Sigmoid colon (tissue), 7 donors: ENCODE results near the gene MSX1. TPM values are rescaled to one million over a fixed set of nuclear protein-coding genes. Genes with fewer than 3 reads are reported as not detected.

ENCODE experiments used
- DNase-seq: peaks from one replicate; pipeline ENCODE4 v3.0.0-alpha.2; 2019
- H3K27ac ChIP-seq, 4 donors: fragments of 200-600 bp; sonication (generic); one replicate each; pipeline ENCODE4 v1.5.1; 2016 to 2019; ENCODE audit warnings: mild to moderate bottlenecking in 1 of 4
- H3K27me3 ChIP-seq, 3 donors: fragments of 200-600 bp; sonication (generic); one replicate each; pipeline ENCODE4 v1.5.1; 2019; ENCODE audit warnings: mild to moderate bottlenecking in 1 of 3
- H3K36me3 ChIP-seq, 4 donors: fragments of 200-600 bp; sonication (generic); one replicate each; pipeline ENCODE4 v1.5.1; 2016 to 2019
- H3K4me1 ChIP-seq, 4 donors: fragments of 200-600 bp; sonication (generic); one replicate each; pipeline ENCODE4 v1.5.1; 2017 to 2019
- H3K4me3 ChIP-seq, 4 donors: fragments of 200-600 bp; sonication (generic); one replicate each; pipeline ENCODE4 v1.5.1; 2017 to 2019; ENCODE audit warnings: mild to moderate bottlenecking in 2 of 4, moderate library complexity in 1 of 4
- H3K9me3 ChIP-seq, 4 donors: fragments of 200-600 bp in 3 of 4; sonication (generic) in 3 of 4; one replicate each; pipeline versions ENCODE4 v1.5.1 to v1.6.1; 2013 to 2019
- EP300 ChIP-seq, 4 donors: sonication (generic); formaldehyde crosslinking; IDR thresholded peaks; one replicate each; pipeline ENCODE4 v1.6.1; 2017; ENCODE audit warnings: antibody characterized with exemption in 4 of 4
- POLR2A ChIP-seq, 2 donors: fragments of 450-650 bp; IDR thresholded peaks; one replicate each; pipeline ENCODE4 v1.6.1; 2016; ENCODE audit warnings: antibody characterized with exemption in 2 of 2, mild to moderate bottlenecking in 2 of 2, moderate library complexity in 2 of 2
- POLR2AphosphoS5 ChIP-seq, 4 donors: sonication (generic); formaldehyde crosslinking; IDR thresholded peaks; one replicate each; pipeline ENCODE4 v1.6.1; 2017; ENCODE audit warnings: antibody characterized with exemption in 4 of 4
- WGBS, 2 donors: extraction: QIAGEN DNeasy Blood & Tissue Kit; methylation state at CpG; one replicate each; pipeline ENCODE4 v1.1.7; 2013; 5-methylcytosine and 5-hydroxymethylcytosine counted together
- intact Hi-C: fragments of 100-400 bp; cut with DNase I; formaldehyde crosslinking; loops from one replicate; pipeline ENCODE4 v1.15.1; 2023
- polyA plus RNA-seq, 3 donors: library from polyadenylated mRNA; stranded (reverse); fragments of 200-250 nt; gene quantifications; one replicate each; pipeline ENCODE4 v1.2.3, GENCODE V29; 2013
- total RNA-seq, 4 donors: library from RNA; depleted of rRNA; stranded (reverse); fragments of >200 nt; gene quantifications; one replicate each; pipeline ENCODE4 v1.1.0, GENCODE V29; 2016
- TF ChIP-seq, protein P1 (sequence below), 4 experiments: fragments of 450-650 bp in 3 of 4; fragments of 200-600 bp in 1 of 4; IDR thresholded peaks; one replicate each; pipeline ENCODE4 v1.5.1; 2016 to 2019; ENCODE audit warnings: antibody characterized with exemption in 4 of 4, mild to moderate bottlenecking in 3 of 4, moderate library complexity in 2 of 4
- donor health status: healthy with polysubstance abuse.
- donor health status: Bipolar disorder and iron deficiency.
- donor health status: healthy.

MSX1 gene
- total and polyA plus RNA-seq, 7 donors: 0.45 to 7.2 (median 0.99) TPM; not detected in 1

DNA sequence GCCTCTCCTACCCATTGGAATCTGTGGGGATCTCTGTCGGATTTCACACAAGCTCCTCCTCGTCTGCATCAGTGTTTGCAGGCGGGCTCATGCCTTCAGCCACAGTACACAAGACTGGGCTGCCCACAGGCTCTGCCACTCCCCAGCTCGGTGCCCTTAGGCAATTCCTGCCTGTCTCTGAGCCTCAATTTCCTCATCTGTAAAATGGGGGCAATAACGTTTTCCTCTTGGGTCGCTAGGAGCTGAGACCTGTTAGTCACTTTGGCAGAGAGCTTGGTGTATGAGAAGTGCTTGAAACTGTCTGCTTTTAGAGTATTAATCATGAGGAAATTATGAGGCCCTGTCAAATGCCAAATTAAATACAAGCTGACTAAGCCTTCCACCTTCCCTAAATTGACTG is 27.6 kb upstream of the MSX1 start:
- H3K27me3 ChIP-seq: no peaks in the 10 kb centered on the region
- no peak for TF ChIP-seq EP300 (IDR thresholded peaks at IDR 0.05)
- TF ChIP-seq, protein P1, sequence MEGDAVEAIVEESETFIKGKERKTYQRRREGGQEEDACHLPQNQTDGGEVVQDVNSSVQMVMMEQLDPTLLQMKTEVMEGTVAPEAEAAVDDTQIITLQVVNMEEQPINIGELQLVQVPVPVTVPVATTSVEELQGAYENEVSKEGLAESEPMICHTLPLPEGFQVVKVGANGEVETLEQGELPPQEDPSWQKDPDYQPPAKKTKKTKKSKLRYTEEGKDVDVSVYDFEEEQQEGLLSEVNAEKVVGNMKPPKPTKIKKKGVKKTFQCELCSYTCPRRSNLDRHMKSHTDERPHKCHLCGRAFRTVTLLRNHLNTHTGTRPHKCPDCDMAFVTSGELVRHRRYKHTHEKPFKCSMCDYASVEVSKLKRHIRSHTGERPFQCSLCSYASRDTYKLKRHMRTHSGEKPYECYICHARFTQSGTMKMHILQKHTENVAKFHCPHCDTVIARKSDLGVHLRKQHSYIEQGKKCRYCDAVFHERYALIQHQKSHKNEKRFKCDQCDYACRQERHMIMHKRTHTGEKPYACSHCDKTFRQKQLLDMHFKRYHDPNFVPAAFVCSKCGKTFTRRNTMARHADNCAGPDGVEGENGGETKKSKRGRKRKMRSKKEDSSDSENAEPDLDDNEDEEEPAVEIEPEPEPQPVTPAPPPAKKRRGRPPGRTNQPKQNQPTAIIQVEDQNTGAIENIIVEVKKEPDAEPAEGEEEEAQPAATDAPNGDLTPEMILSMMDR (IDR thresholded peaks at IDR 0.05): no peak
- no peak for TF ChIP-seq POLR2A (IDR thresholded peaks at IDR 0.05)
- TF ChIP-seq POLR2AphosphoS5 (IDR thresholded peaks at IDR 0.05): no peak
- intact Hi-C loops: no loop called here
- H3K27ac ChIP-seq: no peak overlapping the region
- DNase-seq: no peak
- 85 to 91% methylated on average over 6 of the region's 6 CpGs for WGBS, 2 donors
- no peaks in the 10 kb centered on the region for H3K9me3 ChIP-seq
- H3K36me3 ChIP-seq: no peaks in the 10 kb centered on the region
- no peak overlapping the region for H3K4me3 ChIP-seq
- H3K4me1 ChIP-seq: no peaks in the 10 kb centered on the region

DNA sequence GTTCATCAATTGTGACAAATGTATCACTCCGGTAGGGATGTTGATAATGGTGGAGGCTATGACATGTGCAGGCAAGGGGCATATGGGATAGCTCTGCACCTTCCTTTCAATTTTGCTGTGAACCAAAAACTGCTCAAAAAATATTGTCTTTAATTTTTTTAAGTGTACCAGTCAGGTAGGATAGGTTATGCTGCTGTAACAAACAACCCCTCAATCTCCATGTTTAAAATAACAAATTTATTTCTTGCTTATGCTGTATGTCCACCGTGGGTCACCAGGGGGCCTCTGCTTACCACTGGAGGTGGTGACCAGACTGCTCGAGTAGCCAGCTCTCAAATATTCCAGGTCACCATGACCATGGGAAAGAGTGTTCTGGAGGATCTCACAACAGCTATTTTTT is 23.4 kb upstream of the MSX1 start:
- Histone ChIP-seq H3K27ac (no peak overlapping the region), H3K9me3 (no peaks in the 10 kb centered on the region), H3K4me3 (no peak overlapping the region), H3K36me3 (no peaks in the 10 kb centered on the region), H3K27me3 (peaks cover 0 to 3% (median 2%) of the 10 kb centered on the region in 3 donors), H3K4me1 (no peaks in the 10 kb centered on the region)
- 86 to 88% methylated on average over 3 of the region's 3 CpGs for WGBS, 2 donors
- intact Hi-C loops: no loop called here
- no peak for DNase-seq
- no peak for TF ChIP-seq EP300 (IDR thresholded peaks at IDR 0.05)
- TF ChIP-seq POLR2A (IDR thresholded peaks at IDR 0.05): no peak
- TF ChIP-seq POLR2AphosphoS5 (IDR thresholded peaks at IDR 0.05): no peak
- TF ChIP-seq, protein P1 (IDR thresholded peaks at IDR 0.05): no peak

DNA sequence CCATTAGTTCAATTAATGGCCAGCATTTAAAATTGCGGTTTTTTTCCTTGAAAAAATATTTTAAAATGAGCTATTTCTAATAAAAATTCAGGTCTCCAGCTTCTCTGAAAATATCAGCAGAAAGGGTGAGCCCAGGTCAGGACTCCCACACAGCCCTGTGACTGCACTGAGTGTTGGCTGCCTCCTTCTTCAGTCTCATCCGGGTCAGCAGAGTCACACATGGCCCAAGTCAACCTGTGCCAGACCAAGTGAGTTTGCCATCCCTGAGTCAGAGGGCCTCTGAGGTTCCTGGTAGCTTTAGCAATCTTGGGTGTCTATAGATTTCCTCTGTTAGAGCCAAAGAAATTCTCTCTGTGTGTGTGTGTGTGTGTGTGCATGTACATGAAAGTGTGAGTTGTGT is 22.1 kb upstream of the MSX1 start:
- Histone ChIP-seq H3K36me3 (no peaks in the 10 kb centered on the region), H3K27ac (no peak overlapping the region), H3K27me3 (peaks cover 0 to 7% (median 7%) of the 10 kb centered on the region in 3 donors), H3K9me3 (no peaks in the 10 kb centered on the region), H3K4me3 (no peak overlapping the region), H3K4me1 (no peaks in the 10 kb centered on the region)
- 85 to 91% methylated on average over 2 of the region's 2 CpGs for WGBS, 2 donors
- intact Hi-C loops: no loop called here
- DNase-seq: no peak
- TF ChIP-seq EP300 (IDR thresholded peaks at IDR 0.05) (no peak), POLR2A (IDR thresholded peaks at IDR 0.05) (no peak), POLR2AphosphoS5 (IDR thresholded peaks at IDR 0.05) (no peak)
- TF ChIP-seq, protein P1 (IDR thresholded peaks at IDR 0.05): no peak

DNA sequence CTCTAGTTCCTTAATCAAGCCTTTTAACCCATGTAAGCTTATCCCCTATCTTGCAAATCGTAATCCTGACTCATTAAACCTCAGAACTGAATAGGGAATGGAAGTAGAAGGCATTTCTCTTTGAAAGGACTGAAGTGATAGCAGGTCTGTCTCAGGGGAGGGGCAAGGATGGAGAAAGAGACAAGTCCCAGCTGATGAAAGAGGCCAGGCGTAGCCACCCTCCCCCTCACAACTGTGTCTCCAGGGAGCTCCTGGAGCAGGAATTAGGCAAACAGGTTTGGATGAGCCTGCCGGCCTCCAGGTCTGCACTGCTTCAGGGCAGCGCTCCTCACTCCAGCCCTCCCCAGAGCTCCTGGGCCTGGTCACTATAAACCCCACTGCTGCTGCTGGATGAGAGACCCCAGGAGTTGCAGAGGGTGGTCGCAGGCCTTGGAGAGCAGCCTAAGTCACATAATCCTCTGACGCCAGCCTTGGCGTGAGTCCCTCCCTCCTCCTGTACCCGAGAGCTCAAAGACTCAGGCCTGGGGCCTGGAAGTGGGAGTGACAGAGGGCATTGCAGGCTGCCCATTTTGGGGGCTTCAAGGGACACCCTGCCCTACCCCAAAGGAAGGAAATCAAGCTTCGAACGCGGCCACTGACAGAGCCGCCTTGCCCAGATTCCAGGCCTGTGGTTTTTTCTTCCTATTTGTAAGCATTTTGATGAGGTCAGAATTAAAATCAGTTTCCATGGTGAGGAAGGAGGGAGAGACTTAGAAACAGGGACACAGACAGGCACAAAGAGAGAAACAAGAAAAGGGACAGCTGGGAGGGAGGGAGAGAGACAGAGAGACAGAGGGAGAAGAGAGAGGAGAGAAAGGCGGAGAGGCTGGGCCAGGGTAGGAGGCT is 21.2 kb upstream of the MSX1 start:
- DNase-seq: no peak
- H3K27ac ChIP-seq: no peak overlapping the region
- intact Hi-C loops: no loop called here
- H3K4me3 ChIP-seq: no peak overlapping the region
- no peaks in the 10 kb centered on the region for H3K9me3 ChIP-seq
- H3K27me3 ChIP-seq: peaks cover 0 to 10% (median 7%) of the 10 kb centered on the region in 3 donors
- 68 to 81% methylated on average over 13 of the region's 13 CpGs for WGBS, 2 donors
- H3K36me3 ChIP-seq: no peaks in the 10 kb centered on the region
- TF ChIP-seq, protein P1 (IDR thresholded peaks at IDR 0.05): no peak
- TF ChIP-seq POLR2A (IDR thresholded peaks at IDR 0.05) (no peak), EP300 (IDR thresholded peaks at IDR 0.05) (no peak), POLR2AphosphoS5 (IDR thresholded peaks at IDR 0.05) (no peak)
- no peaks in the 10 kb centered on the region for H3K4me1 ChIP-seq
